Motor neuron (in vitro differentiated cells): ENCODE data around the gene NALCN. TPM values are rescaled to one million over a fixed set of nuclear protein-coding genes. Genes with fewer than 3 reads are reported as not detected.

Experiments used
- ATAC-seq, 8 experiments: fragments of 200-7000 bp; cut with Tn5 transposase; replicated peaks in 6 of 8; 2 replicates each; pipeline ENCODE4 v1.8.0; 2021; ENCODE audit warnings: mild to moderate bottlenecking in 8 of 8, moderate library complexity in 8 of 8
- H3K27ac ChIP-seq, 2 donors: fragments of 250-450 bp; sonication (Bioruptor Pico); 2 replicates each; pipeline ENCODE4 v1.9.0; 2021; ENCODE audit warnings: antibody characterized with exemption in 2 of 2, mild to moderate bottlenecking in 2 of 2, moderate library complexity in 1 of 2
- H3K4me1 ChIP-seq, 2 donors: fragments of 250-450 bp; sonication (Bioruptor Pico); replicated peaks in 1 of 2; 2 replicates each; pipeline ENCODE4 v1.6.1; 2021; ENCODE audit warnings: antibody characterized with exemption in 2 of 2, mild to moderate bottlenecking in 2 of 2, moderate library complexity in 1 of 2
- H3K4me3 ChIP-seq, 5 donors: fragments of 250-450 bp; sonication (Bioruptor Pico); 2 replicates each; pipeline ENCODE4 v1.9.0; 2021; ENCODE audit warnings: antibody characterized with exemption in 5 of 5, mild to moderate bottlenecking in 5 of 5, moderate library complexity in 4 of 5
- WGBS, 10 experiments: fragments of 450-650 bp; shearing (Covaris generic); methylation state at CpG; one replicate each; pipeline ENCODE4 v1.0.0; 2022; 5-methylcytosine and 5-hydroxymethylcytosine counted together
- in situ Hi-C, 9 experiments: fragments of 400-800 bp; cut with MboI; loops; one replicate each; pipeline ENCODE4 v1.15.0; 2021; ENCODE audit warnings: low sequenced_read_pairs in 9 of 9, low pct_unique_long_range_greater_than_20kb in 2 of 9; ENCODE audit not compliant: unreplicated experiment in 9 of 9
- total RNA-seq, 8 experiments: library from RNA; unstranded; fragments of 300-600 nt; gene quantifications; 2 replicates each; pipeline versions ENCODE4 v1.2.3 to v1.2.4, GENCODE V29; 2022

NALCN gene
- total RNA-seq, 8 experiments from 2014 or later: 0.40 to 21.3 (median 3.0) TPM

- ATAC-seq: no peak
- Histone ChIP-seq H3K4me1 (peaks cover 0 to 3% of the 10 kb centered on the region in 2 donors), H3K27ac (no peak overlapping the region), H3K4me3 (no peak overlapping the region)
- 68 to 98% (median 82%) methylated on average over 4 to 7 of the region's 7 CpGs for WGBS, 10 experiments
- in situ Hi-C loops: loop anchor here in 6 of 9 experiments (25.0 kb wide), 6 partner anchors 316 to 1484 kb away; partner anchors contain the start of gene ITGBL1 (in 1 of the 6)
Measured at GRCh38 chr13:101146101-101146898, 270.0 kb downstream of the NALCN start.

- no peaks in the 10 kb centered on the region for H3K4me1 ChIP-seq
- WGBS, 10 experiments: 5 to 37% (median 29%) methylated on average over 3 to 7 of the region's 7 CpGs; no CpG with 5 or more reads in 1 of the 10 experiments
- in situ Hi-C loops: loop anchor here in 6 of 9 experiments (25.0 kb wide), 6 partner anchors 317 to 1483 kb away; partner anchors contain the start of gene ITGBL1 (in 1 of the 6)
- ATAC-seq: peak in 3 of 8 experiments; percentile 27 to 59 (median 33)
- no peak overlapping the region for H3K4me3 ChIP-seq
- H3K27ac ChIP-seq: no peak overlapping the region
Measured at GRCh38 chr13:101144808-101145419, 271.4 kb downstream of the NALCN start.

- in situ Hi-C loops: loop anchor here in 6 of 9 experiments (25.0 kb wide), 6 partner anchors 321 to 1479 kb away; partner anchors contain the start of gene ITGBL1 (in 1 of the 6)
- 6 to 100% (median 83%) methylated on average over 1 to 2 of the region's 2 CpGs for WGBS, 10 experiments
Measured at GRCh38 chr13:101140936-101141335, 275.4 kb downstream of the NALCN start.

GRCh38 chr13:101140087-101140770 is 276.1 kb downstream of the NALCN start:
- ATAC-seq: no peak
- Histone ChIP-seq H3K27ac (no peak overlapping the region), H3K4me3 (no peak overlapping the region), H3K4me1 (peaks cover 12 to 13% of the 10 kb centered on the region in 2 donors)
- 40 to 98% (median 90%) methylated on average over 1 to 9 of the region's 9 CpGs; no CpG with 5 or more reads in 3 of the 10 experiments for WGBS, 10 experiments
- in situ Hi-C loops: loop anchor here in 6 of 9 experiments (25.0 kb wide), 6 partner anchors 322 to 1478 kb away; partner anchors contain the start of gene ITGBL1 (in 1 of the 6)

More at GRCh38 chr13:101140936-101141335, 275.4 kb downstream of the NALCN start:
- ATAC-seq: no peak
- no peak overlapping the region for H3K4me3 ChIP-seq
- H3K27ac ChIP-seq: no peak overlapping the region
- peaks cover 12 to 13% of the 10 kb centered on the region in 2 donors for H3K4me1 ChIP-seq

DNA sequence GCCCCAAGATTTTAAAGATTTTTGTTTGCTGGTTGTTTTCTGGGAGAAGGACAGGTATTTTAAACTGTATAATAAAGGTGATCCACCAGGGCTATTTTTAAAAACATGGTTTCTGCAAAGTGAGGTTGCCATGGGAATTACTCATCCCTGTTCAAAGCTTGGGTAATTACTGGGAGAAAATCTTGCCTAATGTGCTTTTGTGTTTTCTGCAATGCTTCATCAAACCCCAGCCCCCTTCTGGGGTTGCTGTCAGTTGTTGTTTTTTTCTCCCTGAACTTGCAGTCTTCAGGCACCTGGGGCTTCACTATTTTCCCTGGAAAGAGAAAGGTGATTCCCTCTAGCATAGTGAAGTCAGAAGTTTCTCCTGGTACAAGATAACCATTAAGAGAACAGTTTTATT is 277.2 kb downstream of the NALCN start:
- no peak overlapping the region for H3K4me3 ChIP-seq
- H3K4me1 ChIP-seq: peaks cover 12 to 13% of the 10 kb centered on the region in 2 donors
- no peak overlapping the region for H3K27ac ChIP-seq
- peak in 5 of 8 experiments; percentile 31 to 51 (median 32) for ATAC-seq
- in situ Hi-C loops: loop anchor here in 6 of 9 experiments (25.0 kb wide), 6 partner anchors 323 to 1477 kb away; partner anchors contain the start of gene ITGBL1 (in 1 of the 6)

- ATAC-seq: peak; percentile 40 to 72 (median 51)
- Histone ChIP-seq H3K27ac (no peak overlapping the region), H3K4me3 (no peak overlapping the region), H3K4me1 (no peaks in the 10 kb centered on the region)
- WGBS, 10 experiments: 42 to 90% (median 67%) methylated on average over 3 to 5 of the region's 5 CpGs; no CpG with 5 or more reads in 1 of the 10 experiments
- in situ Hi-C loops: loop anchor here in 6 of 9 experiments (25.0 kb wide), 6 partner anchors 334 to 1466 kb away; partner anchors contain the start of gene ITGBL1 (in 1 of the 6)
Measured at GRCh38 chr13:101127741-101128353, 288.5 kb downstream of the NALCN start.

- in situ Hi-C loops: loop anchor here in 4 of 9 experiments (25.0 kb wide), 3 partner anchors 461 to 1486 kb away; partner anchors contain the start of gene TMTC4 (in 3 of the 4)
- ATAC-seq: no peak
- no peak overlapping the region for H3K4me3 ChIP-seq
- no peaks in the 10 kb centered on the region for H3K4me1 ChIP-seq
- WGBS, 10 experiments: 20 to 60% (median 43%) methylated on average over 1 of the region's 1 CpG; no CpG with 5 or more reads in 7 of the 10 experiments
- H3K27ac ChIP-seq: no peak overlapping the region
Measured at GRCh38 chr13:101123028-101123427, 293.3 kb downstream of the NALCN start.

- in situ Hi-C loops: loop anchor here in 4 of 9 experiments (25.0 kb wide), 3 partner anchors 459 to 1484 kb away; partner anchors contain the start of gene TMTC4 (in 3 of the 4)
- H3K4me3 ChIP-seq: no peak overlapping the region
- 25 to 67% (median 42%) methylated on average over 2 to 4 of the region's 4 CpGs; no CpG with 5 or more reads in 2 of the 10 experiments for WGBS, 10 experiments
Measured at GRCh38 chr13:101121608-101122007, 294.7 kb downstream of the NALCN start.

GRCh38 chr13:101120007-101120406 is 296.3 kb downstream of the NALCN start:
- Histone ChIP-seq H3K4me1 (peaks cover 0 to 8% of the 10 kb centered on the region in 2 donors), H3K4me3 (no peak overlapping the region), H3K27ac (no peak overlapping the region)
- no peak for ATAC-seq
- in situ Hi-C loops: loop anchor here in 4 of 9 experiments (25.0 kb wide), 3 partner anchors 458 to 1483 kb away; partner anchors contain the start of gene TMTC4 (in 3 of the 4)
- 0 to 100% (median 64%) methylated on average over 1 to 2 of the region's 2 CpGs; no CpG with 5 or more reads in 3 of the 10 experiments for WGBS, 10 experiments

More at GRCh38 chr13:101121608-101122007, 294.7 kb downstream of the NALCN start:
- Histone ChIP-seq H3K27ac (no peak overlapping the region), H3K4me1 (no peaks in the 10 kb centered on the region)
- ATAC-seq: no peak

DNA sequence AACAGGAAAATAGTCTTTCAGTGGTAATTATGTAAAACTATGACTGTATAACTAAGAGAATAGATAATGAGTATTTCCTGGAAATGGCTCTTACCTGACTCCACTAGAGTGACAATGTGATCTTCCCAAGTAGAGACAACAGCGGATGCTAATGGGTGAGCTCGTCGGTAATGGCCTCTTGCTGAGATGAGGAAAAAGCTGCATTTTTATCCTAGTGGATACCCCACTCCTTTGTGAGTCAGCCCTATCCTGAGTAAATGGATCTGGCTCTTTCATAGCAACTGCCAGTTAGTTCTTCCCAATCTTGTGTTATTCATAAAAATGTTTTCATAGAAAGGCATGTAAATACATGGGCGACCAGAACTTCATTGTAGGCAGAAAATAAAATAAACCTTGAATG is 299.5 kb downstream of the NALCN start:
- H3K4me3 ChIP-seq: no peak overlapping the region
- no peak for ATAC-seq
- peaks cover 0 to 8% of the 10 kb centered on the region in 2 donors for H3K4me1 ChIP-seq
- no peak overlapping the region for H3K27ac ChIP-seq
- 52 to 93% (median 77%) methylated on average over 1 to 4 of the region's 4 CpGs; no CpG with 5 or more reads in 1 of the 10 experiments for WGBS, 10 experiments
- in situ Hi-C loops: loop anchor here in 4 of 9 experiments (25.0 kb wide), 3 partner anchors 455 to 1480 kb away; partner anchors contain the start of gene TMTC4 (in 3 of the 4)

DNA sequence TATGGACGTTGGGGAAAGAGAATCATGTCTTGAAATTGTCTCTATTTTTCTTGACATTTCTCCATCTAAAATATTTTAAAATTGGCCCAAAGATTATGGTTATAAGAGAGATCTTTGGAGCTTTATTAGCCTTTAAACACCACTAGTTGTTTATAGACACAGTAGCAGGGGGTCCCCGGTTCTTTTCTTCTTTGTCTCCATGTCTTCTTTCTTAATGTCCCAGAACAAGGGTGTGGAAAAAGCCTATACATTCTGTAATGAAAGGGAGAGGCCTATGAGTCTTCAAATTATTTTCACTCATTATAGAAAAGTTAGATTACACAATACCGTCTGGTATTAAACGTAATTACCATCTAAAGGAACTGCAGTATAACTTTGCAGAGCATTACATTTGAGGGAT is 300.0 kb downstream of the NALCN start:
- Histone ChIP-seq H3K4me3 (no peak overlapping the region), H3K27ac (no peak overlapping the region), H3K4me1 (peaks cover 0 to 8% of the 10 kb centered on the region in 2 donors)
- in situ Hi-C loops: loop anchor here in 4 of 9 experiments (25.0 kb wide), 3 partner anchors 454 to 1479 kb away; partner anchors contain the start of gene TMTC4 (in 3 of the 4)
- ATAC-seq: no peak
- WGBS, 10 experiments: 0 to 83% (median 53%) methylated on average over 1 to 4 of the region's 4 CpGs
